HL-60/S4 treated with retinoic acid at 250 ng/mL for 4 days and 3 days (cell line): ENCODE data around the gene ARFIP2.

Experiments
- in situ Hi-C: fragments of 300-500 bp; cut with MboI; formaldehyde crosslinking; loops from 2 replicates; pipeline ENCODE4 v1.7.0; 2022; ENCODE audit warnings: low sequenced_read_pairs

ARFIP2 gene

DNA sequence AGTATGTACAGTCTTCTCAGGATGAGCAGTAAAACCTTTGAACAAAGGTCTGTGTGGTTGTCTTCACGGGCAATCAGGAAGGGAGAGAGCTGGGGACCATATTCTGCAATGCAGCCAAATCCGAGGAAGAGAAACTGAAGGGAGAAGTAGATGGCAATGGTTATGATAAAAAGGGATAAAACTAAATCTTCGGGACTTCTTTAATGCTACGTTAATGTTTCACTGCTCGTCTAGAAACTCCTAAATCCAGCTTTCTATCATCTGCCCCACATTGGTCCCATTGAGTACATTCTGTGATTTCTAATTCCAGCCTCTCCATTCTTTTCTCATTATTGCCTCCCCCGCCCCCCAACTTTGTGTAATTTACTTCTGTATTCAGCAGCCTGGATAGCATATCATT, 1.9 kb upstream of the ARFIP2 start:
- in situ Hi-C loops: no loop called here

DNA sequence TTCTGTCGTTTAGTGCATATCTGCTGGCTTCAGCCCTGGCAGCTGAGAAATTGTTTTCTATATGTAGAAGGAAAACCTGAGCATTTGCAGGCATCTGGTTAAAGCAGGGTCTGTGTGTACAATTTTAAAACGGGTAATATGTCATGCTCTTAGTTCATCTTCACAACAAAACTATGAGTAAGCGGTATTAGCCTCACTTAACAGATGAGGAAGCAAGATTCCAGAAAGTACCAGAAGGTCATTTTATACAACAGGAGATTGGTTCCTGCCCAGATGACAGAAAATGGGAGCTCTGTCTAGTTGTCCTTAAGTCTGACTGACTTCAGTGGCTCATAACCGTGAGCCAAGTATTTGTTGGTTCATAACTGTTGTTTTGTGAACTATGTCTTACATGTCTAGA, 1.3 kb upstream of the ARFIP2 start:
- in situ Hi-C loops: no loop called here

DNA sequence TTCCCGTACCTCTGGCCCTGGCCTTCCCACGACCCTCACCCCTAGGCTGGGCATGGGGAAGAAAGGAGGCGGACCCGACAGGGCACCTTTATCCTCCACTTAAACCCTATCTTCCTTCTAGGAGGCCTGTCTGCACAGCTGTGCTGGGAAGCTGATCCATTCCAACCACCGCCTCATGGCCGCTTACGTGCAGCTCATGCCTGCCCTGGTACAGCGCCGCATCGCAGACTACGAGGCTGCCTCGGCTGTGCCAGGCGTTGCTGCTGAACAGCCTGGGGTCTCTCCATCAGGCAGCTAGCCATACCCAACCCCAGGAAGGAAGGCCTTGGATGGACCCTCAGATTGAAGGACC, 769 bp upstream of the ARFIP2 start:
- in situ Hi-C loops: no loop called here

DNA sequence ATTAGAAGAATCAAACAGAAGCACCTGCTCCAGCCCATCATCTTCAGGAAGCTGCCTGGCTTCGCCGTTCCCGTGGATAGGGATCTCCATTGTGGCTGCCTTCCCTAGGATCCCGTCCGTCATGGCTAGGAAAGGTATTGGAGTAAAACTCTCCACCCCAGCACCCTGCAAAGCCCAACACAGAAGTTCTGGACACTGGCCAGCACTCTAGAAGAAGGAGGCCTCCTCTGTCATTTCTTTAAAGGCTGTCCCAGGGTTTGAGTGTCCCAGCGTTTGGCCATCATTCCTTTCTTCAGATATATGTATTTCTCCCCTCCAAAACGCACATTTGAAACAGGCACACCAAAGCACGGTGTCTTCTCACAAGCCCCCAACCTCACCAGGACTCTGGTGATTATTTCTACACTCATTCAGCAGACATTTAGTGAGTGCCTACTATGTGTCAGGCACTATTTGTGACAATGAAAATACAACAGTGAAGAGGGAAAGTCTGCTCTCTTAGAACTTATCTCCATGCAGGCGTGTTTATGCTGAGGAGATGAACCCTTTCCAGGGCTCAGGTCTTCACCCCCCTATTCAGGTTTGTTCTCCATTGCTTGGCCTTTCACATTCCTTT, 724 bp downstream of the ARFIP2 start:
- in situ Hi-C loops: no loop called here

DNA sequence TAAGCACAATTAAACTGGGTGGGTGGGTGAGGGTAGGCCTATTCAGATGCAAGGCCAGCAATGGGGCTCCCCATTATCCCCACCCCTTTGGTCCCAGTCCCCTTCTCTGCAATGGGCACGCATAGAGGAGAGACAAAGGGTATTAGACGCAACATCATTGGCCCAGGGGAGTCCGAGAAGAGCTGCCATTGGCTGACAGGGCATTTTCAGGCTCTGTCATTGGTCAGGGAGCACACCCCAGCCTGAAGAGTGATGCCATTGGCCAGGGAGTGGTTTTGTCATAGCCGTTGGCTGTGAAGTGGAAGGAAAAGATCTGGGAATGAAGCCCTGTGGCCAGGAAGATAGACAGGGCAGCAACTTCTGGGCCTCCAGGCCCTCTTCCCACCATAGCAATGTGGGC, 4.6 kb downstream of the ARFIP2 start:
- in situ Hi-C loops: no loop called here

DNA sequence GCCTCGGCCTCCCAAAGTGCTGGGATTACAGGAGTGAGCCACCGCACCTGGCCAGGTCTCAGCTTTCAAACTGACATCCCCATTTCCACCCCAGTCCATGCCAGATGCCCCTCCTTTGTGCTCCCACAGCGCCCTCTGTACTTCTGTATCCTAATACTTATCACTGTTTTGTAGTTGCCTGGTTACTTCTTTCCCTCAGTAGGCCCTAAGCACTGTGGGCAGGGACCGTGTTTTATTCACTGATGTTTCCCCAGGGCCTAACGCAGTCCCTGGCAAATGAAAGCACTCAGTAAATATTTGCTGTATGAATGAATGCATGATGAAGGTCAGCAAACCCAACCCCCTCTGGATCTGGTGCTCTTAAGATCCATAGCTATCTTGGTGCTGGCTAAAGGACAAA, 5.2 kb downstream of the ARFIP2 start:
- in situ Hi-C loops: no loop called here

DNA sequence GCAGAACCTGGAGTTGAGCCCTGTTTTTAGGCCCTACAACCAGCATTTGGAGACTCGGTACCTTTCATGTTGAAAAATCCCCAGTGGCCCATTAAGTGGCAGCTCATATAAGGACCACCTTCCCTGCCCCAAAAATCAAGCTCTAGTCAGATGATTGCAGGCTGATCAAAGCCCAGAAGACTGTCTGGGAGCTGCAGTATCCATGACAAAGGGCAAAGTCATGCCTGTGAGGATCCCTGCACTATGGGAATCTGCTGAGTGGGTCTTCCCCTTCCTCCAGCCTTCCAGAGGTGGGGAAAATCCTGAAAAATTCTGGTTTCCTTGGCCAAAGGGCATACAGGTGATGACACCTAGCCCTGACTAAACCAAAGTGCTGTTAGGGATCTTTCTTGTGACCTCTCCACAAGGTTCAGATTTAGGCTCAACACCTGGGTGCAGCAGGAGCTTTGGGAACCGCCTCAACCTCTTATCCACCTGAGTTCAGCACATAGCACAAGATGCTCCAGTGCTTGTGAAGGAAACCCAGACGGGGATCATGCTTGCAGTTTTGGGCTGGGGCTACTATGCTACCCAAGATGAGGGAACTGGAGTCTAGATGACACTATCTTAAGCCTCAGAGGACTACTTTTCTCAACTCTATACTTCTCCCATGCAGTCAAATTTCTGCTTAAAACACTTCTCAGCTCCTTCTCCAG, 6.2 kb downstream of the ARFIP2 start:
- in situ Hi-C loops: no loop called here

GRCh38 chr11:6474413-6474792, 6.7 kb downstream of the ARFIP2 start:
- in situ Hi-C loops: no loop called here

GRCh38 chr11:6473451-6474412, 7.4 kb downstream of the ARFIP2 start, which contains the start of gene TRIM3:
Gene TRIM3 (minus strand): TSS chr11:6473941. CDS start chr11:6465695, 8,246 bp downstream.
- in situ Hi-C loops: no loop called here

DNA sequence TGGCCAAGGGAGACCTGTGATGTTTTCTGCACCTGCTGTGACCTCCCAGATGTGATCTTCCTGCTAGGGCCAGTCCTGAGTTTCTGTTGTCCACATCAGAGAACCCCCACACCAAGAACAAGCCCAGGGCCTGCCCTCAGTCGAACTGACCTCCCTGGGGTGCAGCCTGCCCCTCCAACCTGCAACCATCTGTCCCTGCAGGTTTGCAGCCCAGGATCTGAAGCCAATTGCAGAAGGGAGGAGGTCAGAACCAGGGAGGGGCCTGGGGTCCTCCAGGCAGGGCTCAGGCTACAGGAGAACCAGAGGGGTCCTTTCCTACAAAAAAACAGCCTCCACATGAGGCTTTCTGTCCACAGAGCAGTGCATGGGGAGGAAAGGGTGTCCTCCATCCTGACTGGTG, 8.2 kb downstream of the ARFIP2 start:
- in situ Hi-C loops: no loop called here

- in situ Hi-C loops: no loop called here
Observed at GRCh38 chr11:6469599-6469998, 11.5 kb downstream of the ARFIP2 start.

- in situ Hi-C loops: no loop called here
Observed at GRCh38 chr11:6468712-6469495, 12.2 kb downstream of the ARFIP2 start.

- in situ Hi-C loops: no loop called here
Observed at GRCh38 chr11:6459099-6459450, 22.1 kb downstream of the ARFIP2 start.

DNA sequence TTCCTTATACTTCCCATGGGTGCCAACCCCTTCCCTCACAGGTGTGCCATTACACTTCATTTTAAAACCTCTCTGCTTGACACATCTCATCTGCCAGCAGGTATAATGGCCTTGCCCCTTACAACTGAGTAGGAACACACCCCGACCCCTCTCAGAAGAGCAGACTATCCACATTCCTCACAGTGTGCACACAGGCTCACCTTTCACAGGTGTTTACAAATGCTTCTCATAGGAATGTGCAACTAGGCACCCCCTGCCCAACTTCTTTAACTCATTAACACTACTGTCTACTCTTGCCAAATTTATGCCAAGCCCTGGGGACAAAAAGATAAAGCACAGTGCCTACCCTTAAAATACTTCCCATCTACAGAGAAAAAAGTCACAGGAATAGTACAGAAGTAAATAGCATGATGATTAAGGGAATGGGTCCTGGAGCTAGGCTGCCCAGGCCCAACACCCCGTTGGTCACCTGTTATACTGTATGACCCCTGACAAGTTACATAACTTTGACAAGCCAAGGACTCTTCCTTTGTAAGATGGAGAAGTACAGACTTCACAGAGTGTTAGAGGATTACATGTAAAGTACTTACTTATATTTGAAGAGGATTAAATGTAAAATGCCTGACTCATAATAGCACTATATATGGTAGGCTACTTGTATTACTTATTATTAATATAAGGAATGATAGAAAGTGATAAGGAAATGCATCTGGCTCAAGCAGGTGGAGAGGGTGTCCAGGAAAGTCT, 22.6 kb downstream of the ARFIP2 start:
- in situ Hi-C loops: no loop called here

DNA sequence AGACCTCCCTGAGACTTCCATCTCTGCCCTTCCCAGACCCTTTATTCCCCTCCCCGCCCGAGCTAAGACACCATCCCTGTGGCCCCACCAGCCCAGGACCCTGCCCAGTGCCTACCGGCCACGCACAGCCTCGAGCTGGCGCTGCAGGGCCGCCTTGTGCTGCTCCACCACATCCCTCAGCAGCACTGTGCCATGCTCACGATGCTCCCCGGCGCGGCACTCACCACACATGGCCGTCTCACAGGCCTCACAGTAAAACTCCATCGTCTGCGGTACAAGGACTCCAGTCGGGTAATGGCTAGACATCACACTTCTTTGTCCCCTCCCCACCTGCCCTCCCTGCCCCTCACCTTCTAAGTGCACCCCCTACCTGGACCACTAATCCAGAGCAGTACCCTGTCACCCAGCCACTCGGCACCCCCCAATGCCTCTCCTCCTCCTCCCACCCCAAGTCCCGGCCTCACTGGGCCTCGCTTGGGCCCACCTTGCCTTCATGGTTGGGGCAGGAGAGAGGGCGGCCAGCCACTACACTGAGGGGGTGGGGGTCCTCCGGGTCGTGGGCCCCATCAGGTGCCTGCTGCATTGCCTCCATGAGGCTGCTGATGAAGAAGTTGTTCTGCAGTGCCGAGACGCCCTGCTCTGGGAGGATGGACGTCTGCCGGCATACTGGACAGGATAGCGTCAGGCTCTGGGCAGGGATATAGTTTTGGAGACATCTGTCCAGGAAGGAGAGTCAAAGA, 23.4 kb downstream of the ARFIP2 start:
- in situ Hi-C loops: no loop called here

DNA sequence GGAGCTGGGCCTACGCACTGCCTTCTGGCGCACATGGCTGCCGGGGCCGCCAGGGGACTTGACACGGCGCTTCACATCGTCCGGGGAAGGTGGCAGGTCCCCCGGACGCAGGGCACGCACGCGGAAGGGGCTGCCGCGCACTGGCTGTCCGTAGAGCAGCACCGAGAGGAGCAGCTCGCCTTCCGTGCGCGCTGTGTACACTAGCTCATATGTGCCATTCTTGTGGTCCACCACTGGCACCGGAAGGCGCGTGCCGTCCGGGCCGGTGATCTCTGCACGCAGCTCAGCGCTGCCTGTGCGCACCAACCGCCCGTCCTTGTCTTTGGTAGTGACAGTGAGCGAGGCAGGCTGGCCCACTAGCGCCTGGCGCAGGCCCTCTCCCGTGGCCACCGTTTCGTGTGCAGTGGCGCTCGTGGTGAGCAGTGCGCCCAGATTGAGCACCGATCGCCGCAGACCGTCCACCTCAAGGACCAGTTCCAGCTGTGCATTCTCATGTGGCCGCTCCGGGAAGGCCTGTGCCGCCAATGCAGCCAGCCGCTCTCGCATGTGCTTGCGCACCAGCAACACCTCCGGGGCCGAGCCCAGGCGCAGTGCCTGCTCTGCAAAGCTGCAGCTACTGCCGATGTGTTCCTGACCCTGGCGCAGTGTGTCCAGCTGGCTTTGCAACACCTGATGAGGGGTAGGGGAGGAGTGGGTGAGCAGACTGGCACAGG, 24.6 kb downstream of the ARFIP2 start:
- in situ Hi-C loops: no loop called here

- in situ Hi-C loops: no loop called here
Observed at GRCh38 chr11:6455070-6455469, 26.1 kb downstream of the ARFIP2 start.

DNA sequence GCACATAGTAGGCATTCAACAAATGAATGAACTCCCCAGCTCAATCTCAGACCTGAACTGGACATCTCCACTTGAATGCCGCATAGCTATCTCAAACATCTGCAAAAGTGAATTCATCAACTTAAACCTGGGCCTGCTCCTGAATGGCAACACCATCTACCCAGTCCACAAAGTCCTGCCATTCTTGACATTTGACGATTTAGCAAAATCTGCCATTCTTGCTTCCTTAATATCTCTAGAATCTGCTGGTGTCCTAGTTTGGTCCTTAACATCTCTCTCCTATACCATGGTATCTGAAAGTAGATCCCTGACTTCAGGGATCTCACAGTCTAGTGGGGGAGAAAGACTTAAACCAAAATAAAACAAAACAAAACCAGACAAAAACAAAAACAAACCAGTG, 28.0 kb downstream of the ARFIP2 start:
- in situ Hi-C loops: no loop called here

- in situ Hi-C loops: no loop called here
Observed at GRCh38 chr11:6452219-6452618, 28.9 kb downstream of the ARFIP2 start.
